Fibroblast of lung (primary cell): ENCODE data around the gene NIPAL1. TPM values are rescaled to one million over a fixed set of nuclear protein-coding genes. Genes with fewer than 3 reads are reported as not detected.
"Not testable (repeated sequence)": the region's sequence is repeated elsewhere in the genome, so short reads cannot be mapped to it uniquely, and the experiment has no call there.

Experiments
- DNase-seq, 2 donors: peaks; one replicate each; pipeline versions ENCODE4 v3.0.0 to v3.0.0-alpha.2; 2010; ENCODE audit warnings: low read depth in 2 of 2
- H2AFZ ChIP-seq: 2 replicates; pipeline ENCODE4 v1.5.1; 2012; ENCODE audit warnings: low read length, control low read depth, inconsistent platforms
- H3K27ac ChIP-seq: 2 replicates; pipeline ENCODE4 v1.5.1; 2011; ENCODE audit warnings: low read length, control low read depth; ENCODE audit not compliant: insufficient read depth
- H3K27me3 ChIP-seq: 2 replicates; pipeline ENCODE4 v1.5.1; 2011; ENCODE audit warnings: mild to moderate bottlenecking, low read length; ENCODE audit not compliant: control insufficient read depth, insufficient read depth
- H3K36me3 ChIP-seq: 2 replicates; pipeline ENCODE4 v1.5.1; 2011; ENCODE audit warnings: low read length; ENCODE audit not compliant: control insufficient read depth, insufficient read depth
- H3K4me1 ChIP-seq: 2 replicates; pipeline ENCODE4 v1.5.1; 2011; ENCODE audit warnings: low read length; ENCODE audit not compliant: control insufficient read depth, insufficient read depth; ENCODE audit errors: extremely low read depth
- H3K4me2 ChIP-seq: 2 replicates; pipeline ENCODE4 v1.5.1; 2011; ENCODE audit warnings: low read length, control low read depth; ENCODE audit not compliant: insufficient read depth; ENCODE audit errors: extremely low read depth
- H3K4me3 ChIP-seq, 4 experiments: fragments of 200-600 bp in 1 of 4; sonication (generic) in 1 of 4; replicated peaks in 1 of 4; 2 replicates each; pipeline ENCODE4 v1.5.1; 2011 to 2016; ENCODE audit warnings: low read length in 4 of 4, low read depth in 3 of 4, mild to moderate bottlenecking in 3 of 4, control low read depth in 2 of 4, inconsistent platforms in 1 of 4, mixed read lengths in 1 of 4; ENCODE audit not compliant: insufficient read depth in 1 of 4; ENCODE audit errors: control extremely low read depth in 1 of 4
- H3K79me2 ChIP-seq: 2 replicates; pipeline ENCODE4 v1.5.1; 2012; ENCODE audit warnings: mild to moderate bottlenecking, low read length, inconsistent platforms; ENCODE audit not compliant: control insufficient read depth, insufficient read depth
- H3K9ac ChIP-seq: 2 replicates; pipeline ENCODE4 v1.5.1; 2011; ENCODE audit warnings: mild to moderate bottlenecking, low read length, control low read depth; ENCODE audit not compliant: insufficient read depth
- H3K9me3 ChIP-seq: 2 replicates; pipeline ENCODE4 v1.5.1; 2012; ENCODE audit warnings: low read depth, low read length; ENCODE audit not compliant: control insufficient read depth, insufficient read depth
- H4K20me1 ChIP-seq: 2 replicates; pipeline ENCODE4 v1.5.1; 2011; ENCODE audit warnings: low read length; ENCODE audit not compliant: control insufficient read depth, insufficient read depth; ENCODE audit errors: extremely low read depth
- CTCF ChIP-seq, 2 donors: IDR thresholded peaks in 1 of 2; conservative IDR thresholded peaks in 1 of 2; 1 replicate in 1 of 2; 2 replicates in 1 of 2; pipeline ENCODE4 v1.5.1; 2011 to 2012; ENCODE audit warnings: low read length in 2 of 2, control low read depth in 1 of 2, inconsistent platforms in 1 of 2, low read depth in 1 of 2, mild to moderate bottlenecking in 1 of 2
- EZH2 ChIP-seq: IDR thresholded peaks from 2 replicates; pipeline ENCODE4 v1.5.1; 2012; ENCODE audit warnings: low read length, control low read depth, mild to moderate bottlenecking; ENCODE audit errors: missing control alignments
- polyA plus RNA-seq, 2 donors: library from polyadenylated mRNA; depleted of rRNA in 1 of 2; stranded (reverse) in 1 of 2; unstranded in 1 of 2; fragments of >200 nt; gene quantifications; 2 replicates each; pipeline ENCODE4 v1.2.1, GENCODE V29; 2011 to 2012; ENCODE audit warnings: missing spikeins in 1 of 2
- total RNA-seq: library from RNA; depleted of rRNA; stranded (reverse); fragments of >200 nt; gene quantifications from 2 replicates; pipeline ENCODE4 v1.2.1, GENCODE V29; 2014

The NIPAL1 gene
- total and polyA plus RNA-seq, 2 donors (not counting 1 experiment from before 2014, with no cell fraction given): under 0.01 to 0.45 TPM

- H3K36me3 ChIP-seq: no peaks in the 10 kb centered on the region
- TF ChIP-seq EZH2 (no peak), CTCF (conservative IDR thresholded peaks at IDR 0.05 in 1 of 2, IDR thresholded peaks at IDR 0.05 in 1 of 2; ENCODE audit: low read depth in 1 of 2, low read length in 2 of 2) (no peak)
- H3K4me2 ChIP-seq: no peak overlapping the region
- H4K20me1 ChIP-seq: no peaks in the 10 kb centered on the region
- H3K9ac ChIP-seq: no peak overlapping the region
- no peaks in the 10 kb centered on the region for H3K27me3 ChIP-seq
- DNase-seq: no peak
- H3K4me1 ChIP-seq: no peaks in the 10 kb centered on the region
- H3K79me2 ChIP-seq: no peaks in the 10 kb centered on the region
- no peak overlapping the region for H2AFZ ChIP-seq
- no peaks in the 10 kb centered on the region for H3K9me3 ChIP-seq
- no peak overlapping the region for H3K27ac ChIP-seq
- no peak overlapping the region for H3K4me3 ChIP-seq
These were observed 43.9 kb upstream of the NIPAL1 start for GRCh38 chr4:47972721-47973120.

GRCh38 chr4:47974566-47974965 is 42.0 kb upstream of the NIPAL1 start:
- H3K27ac ChIP-seq: no peak overlapping the region
- H3K36me3 ChIP-seq: no peaks in the 10 kb centered on the region
- H3K27me3 ChIP-seq: no peaks in the 10 kb centered on the region
- H3K4me3 ChIP-seq: no peak overlapping the region
- H3K79me2 ChIP-seq: no peaks in the 10 kb centered on the region
- DNase-seq: no peak
- no peaks in the 10 kb centered on the region for H3K9me3 ChIP-seq
- H3K4me2 ChIP-seq: no peak overlapping the region
- no peak overlapping the region for H2AFZ ChIP-seq
- no peak for TF ChIP-seq CTCF (conservative IDR thresholded peaks at IDR 0.05 in 1 of 2, IDR thresholded peaks at IDR 0.05 in 1 of 2; ENCODE audit: low read depth in 1 of 2, low read length in 2 of 2)
- TF ChIP-seq EZH2: no peak
- no peaks in the 10 kb centered on the region for H4K20me1 ChIP-seq
- no peaks in the 10 kb centered on the region for H3K4me1 ChIP-seq
- no peak overlapping the region for H3K9ac ChIP-seq

- Histone ChIP-seq H3K27ac (no peak overlapping the region), H3K27me3 (no peaks in the 10 kb centered on the region), H3K36me3 (no peaks in the 10 kb centered on the region), H3K4me3 (no peak overlapping the region), H3K9ac (no peak overlapping the region), H3K4me1 (no peaks in the 10 kb centered on the region), H2AFZ (no peak overlapping the region), H3K4me2 (no peak overlapping the region), H3K9me3 (no peaks in the 10 kb centered on the region), H4K20me1 (no peaks in the 10 kb centered on the region), H3K79me2 (no peaks in the 10 kb centered on the region)
- no peak for DNase-seq
- TF ChIP-seq CTCF (conservative IDR thresholded peaks at IDR 0.05 in 1 of 2, IDR thresholded peaks at IDR 0.05 in 1 of 2; ENCODE audit: low read depth in 1 of 2, low read length in 2 of 2): no peak
- TF ChIP-seq EZH2: no peak
These were observed 26.4 kb upstream of the NIPAL1 start for GRCh38 chr4:47990145-47990544.

- not testable (repeated sequence) for H3K27ac ChIP-seq, H3K9ac ChIP-seq, H4K20me1 ChIP-seq, H2AFZ ChIP-seq, DNase-seq, H3K9me3 ChIP-seq, H3K4me1 ChIP-seq, H3K79me2 ChIP-seq, H3K4me2 ChIP-seq, H3K27me3 ChIP-seq, H3K36me3 ChIP-seq, H3K4me3 ChIP-seq
These were observed 24.1 kb upstream of the NIPAL1 start for GRCh38 chr4:47992475-47992874.
